ENCODE measurements around the gene ZNF430.

GRCh38 chr19:21046489-21046888 lies 26.0 kb downstream of the ZNF430 start:
- no peak for TF ChIP-seq FOXM1 (IDR thresholded peaks at IDR 0.05; ENCODE audit: borderline replicate concordance, low read depth)
- TF ChIP-seq CEBPB (IDR thresholded peaks at IDR 0.05) = no peak
- no peak for TF ChIP-seq EP300 (IDR thresholded peaks at IDR 0.05; ENCODE audit: borderline replicate concordance)
- no peak for TF ChIP-seq TAF1 (IDR thresholded peaks at IDR 0.05; ENCODE audit: low read depth)
- TF ChIP-seq YY1 (IDR thresholded peaks at IDR 0.05; ENCODE audit: low read depth) = no peak
- TF ChIP-seq TCF12 (IDR thresholded peaks at IDR 0.05; ENCODE audit: low read depth) = no peak
- TF ChIP-seq RAD21 (IDR thresholded peaks at IDR 0.05; ENCODE audit: low read depth) = no peak
- TF ChIP-seq CREB1 (IDR thresholded peaks at IDR 0.05; ENCODE audit: low read depth) = no peak
- no peak for TF ChIP-seq REST (IDR thresholded peaks at IDR 0.05; ENCODE audit: low read depth)
- no peak for TF ChIP-seq MAX (IDR thresholded peaks at IDR 0.05)
- no peak for TF ChIP-seq EGR1 (IDR thresholded peaks at IDR 0.05)
- no peak for TF ChIP-seq USF1 (IDR thresholded peaks at IDR 0.05)
- no peak for TF ChIP-seq NFIC (IDR thresholded peaks at IDR 0.05)
- no peak for TF ChIP-seq ZBTB7A (IDR thresholded peaks at IDR 0.05; ENCODE audit: low read depth)
